Heart left ventricle (tissue), 13 donors: ENCODE data around the gene UGGT1.

Experiments used
- POLR2A ChIP-seq, 2 donors: fragments of 450-650 bp; IDR thresholded peaks; one replicate each; pipeline ENCODE4 v1.6.1; 2017; ENCODE audit warnings: antibody characterized with exemption in 2 of 2, mild to moderate bottlenecking in 2 of 2, moderate library complexity in 2 of 2
- TF ChIP-seq, protein P1 (sequence below), 12 donors: fragments of 200-600 bp; sonication (generic) in 4 of 12; IDR thresholded peaks; one replicate each; pipeline versions ENCODE4 v1.5.0 to v1.8.0; 2018 to 2022; ENCODE audit warnings: antibody characterized with exemption in 12 of 12, mild to moderate bottlenecking in 5 of 12
- donor health status: ischemic (EF 13 %, LVEDD 7.1; RV severe dilation, severe dysfunction).
- donor health status: DM: no; HTN: yes; CAD: no.
- donor health status: DM: no; HTN: no; CAD: no.
- donor health status: ischemic (EF 25% LVEDD 6.9; RV normal size, moderate dysfunction).
- donor health status: ischemic (EF 25% LVEDD 5.7; RV mildly dilated, moderate dysfunction).
- donor health status: ischemic (EF 35%, LVEDD 5.7; RV mildly dilated, moderate dysfunction).
- donor health status: nonischemic (EF 11% LVEDD 7.7; RV severe dilation, severe dysfunction).
- donor health status: DM: yes; HTN: yes; CAD: no.
- donor health status: PGD.
- donor health status: ischemic (EF 29% LVEDD 5.4; RV normal size, mild dysfunction).
- donor health status: nonischemic (EF 23%, LVEDD 6.1; RV moderate dilation, normal function).

DNA sequence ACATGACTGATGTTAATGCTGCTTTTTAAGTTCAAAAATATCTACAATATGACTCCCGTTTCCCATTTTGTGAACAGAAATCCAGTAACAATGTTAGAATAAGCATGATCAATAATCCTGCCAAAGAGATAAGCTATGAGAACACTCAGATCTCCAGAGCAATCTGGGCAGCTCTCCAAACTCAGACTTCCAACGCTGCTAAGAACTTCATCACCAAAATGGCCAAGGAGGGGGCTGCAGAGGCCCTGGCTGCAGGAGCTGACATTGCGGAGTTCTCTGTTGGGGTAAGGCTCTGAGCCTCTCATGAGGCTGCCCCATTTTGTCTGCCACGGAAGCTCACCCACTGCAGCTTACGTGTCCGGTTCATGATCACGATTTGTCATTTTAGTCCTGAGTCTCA lies 68.4 kb downstream of the UGGT1 start:
- no peak for TF ChIP-seq POLR2A (IDR thresholded peaks at IDR 0.05)
- TF ChIP-seq, protein P1, sequence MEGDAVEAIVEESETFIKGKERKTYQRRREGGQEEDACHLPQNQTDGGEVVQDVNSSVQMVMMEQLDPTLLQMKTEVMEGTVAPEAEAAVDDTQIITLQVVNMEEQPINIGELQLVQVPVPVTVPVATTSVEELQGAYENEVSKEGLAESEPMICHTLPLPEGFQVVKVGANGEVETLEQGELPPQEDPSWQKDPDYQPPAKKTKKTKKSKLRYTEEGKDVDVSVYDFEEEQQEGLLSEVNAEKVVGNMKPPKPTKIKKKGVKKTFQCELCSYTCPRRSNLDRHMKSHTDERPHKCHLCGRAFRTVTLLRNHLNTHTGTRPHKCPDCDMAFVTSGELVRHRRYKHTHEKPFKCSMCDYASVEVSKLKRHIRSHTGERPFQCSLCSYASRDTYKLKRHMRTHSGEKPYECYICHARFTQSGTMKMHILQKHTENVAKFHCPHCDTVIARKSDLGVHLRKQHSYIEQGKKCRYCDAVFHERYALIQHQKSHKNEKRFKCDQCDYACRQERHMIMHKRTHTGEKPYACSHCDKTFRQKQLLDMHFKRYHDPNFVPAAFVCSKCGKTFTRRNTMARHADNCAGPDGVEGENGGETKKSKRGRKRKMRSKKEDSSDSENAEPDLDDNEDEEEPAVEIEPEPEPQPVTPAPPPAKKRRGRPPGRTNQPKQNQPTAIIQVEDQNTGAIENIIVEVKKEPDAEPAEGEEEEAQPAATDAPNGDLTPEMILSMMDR (IDR thresholded peaks at IDR 0.05) = no peak
